Subcutaneous adipose tissue (tissue), 4 donors: ENCODE data around the gene HRH2. TPM values are rescaled to one million over a fixed set of nuclear protein-coding genes. Genes with fewer than 3 reads are reported as not detected.

Experiments
- CTCF ChIP-seq: fragments of 450-650 bp; IDR thresholded peaks from one replicate; pipeline ENCODE4 v1.5.1; 2016; ENCODE audit warnings: low read depth, mild to moderate bottlenecking, control low read depth, antibody characterized with exemption, moderate library complexity
- total RNA-seq, 4 donors: library from RNA; depleted of rRNA; stranded (reverse); fragments of >200 nt; gene quantifications; one replicate each; pipeline ENCODE4 v1.1.0, GENCODE V29; 2016

HRH2 gene
- total RNA-seq, 4 donors from 2014 or later: 2.4 to 6.5 (median 5.5) TPM

- TF ChIP-seq CTCF: no peak
Measured at GRCh38 chr5:175694371-175695160, 36.7 kb downstream of the HRH2 start.

GRCh38 chr5:175695161-175696126 lies 37.6 kb downstream of the HRH2 start:
- no peak for TF ChIP-seq CTCF

- no peak for TF ChIP-seq CTCF
Measured at GRCh38 chr5:175696139-175696854, 38.4 kb downstream of the HRH2 start.

DNA sequence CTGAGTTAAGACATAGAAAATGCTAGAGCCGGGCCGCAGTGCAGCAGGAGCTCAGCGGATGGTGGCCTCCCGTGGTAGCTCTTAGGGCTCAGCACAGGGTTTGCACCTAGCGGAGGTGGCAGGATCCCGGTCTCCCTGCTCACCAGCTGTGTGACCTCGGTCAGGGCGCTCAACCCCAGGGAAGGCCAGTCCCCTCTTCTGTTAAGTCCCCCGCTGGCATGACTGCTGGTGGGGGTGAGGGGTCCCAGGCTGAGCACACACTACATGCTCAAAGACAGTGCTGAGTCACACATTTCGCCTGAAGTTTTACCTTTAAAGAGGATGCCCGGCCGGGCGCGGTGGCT lies 39.0 kb downstream of the HRH2 start:
- no peak for TF ChIP-seq CTCF

DNA sequence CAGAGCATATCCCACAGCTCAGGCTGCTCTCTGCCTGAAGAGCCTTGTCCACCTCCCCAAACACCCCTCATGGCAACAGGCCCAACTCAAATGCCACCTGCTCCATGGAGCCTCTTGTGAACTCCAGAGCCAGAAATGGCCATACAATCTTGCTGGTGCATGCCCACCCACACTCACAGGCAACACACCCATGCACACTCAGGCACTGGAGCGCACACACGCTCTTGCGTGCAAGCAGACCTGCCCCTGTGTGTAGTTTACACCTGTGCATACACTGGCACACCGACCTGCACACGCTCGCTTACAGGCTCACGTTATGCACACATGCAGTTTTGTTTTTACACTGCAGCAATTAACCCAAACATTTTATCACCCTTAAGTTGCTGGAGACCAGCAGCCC lies 40.0 kb downstream of the HRH2 start:
- no peak for TF ChIP-seq CTCF

- no peak for TF ChIP-seq CTCF
Measured at GRCh38 chr5:175698401-175699115, 40.7 kb downstream of the HRH2 start.
